ENCODE measurements around the gene CCNJL.

CCNJL gene

DNA sequence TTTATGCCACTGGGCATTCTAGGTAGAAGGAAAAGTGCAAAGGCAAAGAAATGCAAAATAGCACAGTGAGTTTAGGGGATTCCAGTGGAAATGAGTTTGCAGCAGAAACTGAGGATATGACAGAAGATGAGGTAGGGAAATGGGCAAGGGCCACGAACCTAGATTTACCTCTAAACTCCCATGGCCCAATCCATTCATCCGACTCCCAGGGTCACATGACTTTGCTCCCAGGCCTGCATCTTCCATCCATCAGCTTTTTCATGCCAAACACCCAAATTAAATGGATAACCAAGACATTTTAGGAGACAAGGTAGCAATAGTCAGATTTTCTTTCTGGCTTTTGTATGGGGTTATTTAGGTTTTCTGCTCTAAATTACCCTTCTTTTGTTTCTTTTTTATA is 105.3 kb downstream of the CCNJL start:
- H3K9me3 ChIP-seq: no peaks in the 10 kb centered on the region

More for the DNA sequence above, 105.3 kb downstream of the CCNJL start:
- TF ChIP-seq, protein P1, sequence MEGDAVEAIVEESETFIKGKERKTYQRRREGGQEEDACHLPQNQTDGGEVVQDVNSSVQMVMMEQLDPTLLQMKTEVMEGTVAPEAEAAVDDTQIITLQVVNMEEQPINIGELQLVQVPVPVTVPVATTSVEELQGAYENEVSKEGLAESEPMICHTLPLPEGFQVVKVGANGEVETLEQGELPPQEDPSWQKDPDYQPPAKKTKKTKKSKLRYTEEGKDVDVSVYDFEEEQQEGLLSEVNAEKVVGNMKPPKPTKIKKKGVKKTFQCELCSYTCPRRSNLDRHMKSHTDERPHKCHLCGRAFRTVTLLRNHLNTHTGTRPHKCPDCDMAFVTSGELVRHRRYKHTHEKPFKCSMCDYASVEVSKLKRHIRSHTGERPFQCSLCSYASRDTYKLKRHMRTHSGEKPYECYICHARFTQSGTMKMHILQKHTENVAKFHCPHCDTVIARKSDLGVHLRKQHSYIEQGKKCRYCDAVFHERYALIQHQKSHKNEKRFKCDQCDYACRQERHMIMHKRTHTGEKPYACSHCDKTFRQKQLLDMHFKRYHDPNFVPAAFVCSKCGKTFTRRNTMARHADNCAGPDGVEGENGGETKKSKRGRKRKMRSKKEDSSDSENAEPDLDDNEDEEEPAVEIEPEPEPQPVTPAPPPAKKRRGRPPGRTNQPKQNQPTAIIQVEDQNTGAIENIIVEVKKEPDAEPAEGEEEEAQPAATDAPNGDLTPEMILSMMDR (IDR thresholded peaks at IDR 0.05): no peak
- Histone ChIP-seq H3K27me3 (no peaks in the 10 kb centered on the region), H3K36me3 (no peaks in the 10 kb centered on the region), H3K4me3 (ENCODE audit: low read depth in 1 of 2, low read length in 1 of 2) (no peak overlapping the region), H3K27ac (no peak overlapping the region), H3K4me1 (ENCODE audit: control insufficient read depth in 1 of 2, insufficient read depth in 1 of 2, low read depth in 1 of 2, low read length in 1 of 2) (no peaks in the 10 kb centered on the region)

Measured in neutrophil (primary cell).